Astrocyte of the spinal cord (primary cell): ENCODE results near the gene CCDC30.

Source experiments
- DNase-seq: peaks from one replicate; pipeline ENCODE4 v3.0.0; 2011; ENCODE audit warnings: low read depth, low spot score
- H3K4me3 ChIP-seq: 2 replicates; pipeline ENCODE4 v1.5.1; 2011; ENCODE audit warnings: low read depth, mild to moderate bottlenecking, low read length, moderate library complexity
- in situ Hi-C: cut with HindIII; loops from 2 replicates; pipeline ENCODE4 v1.10.0; 2017; ENCODE audit warnings: low sequenced_read_pairs
- TF ChIP-seq, protein P1 (sequence below): IDR thresholded peaks from 2 replicates; pipeline ENCODE4 v1.5.1; 2012; ENCODE audit warnings: low read depth, mild to moderate bottlenecking, low read length, inconsistent platforms

The CCDC30 gene

DNA sequence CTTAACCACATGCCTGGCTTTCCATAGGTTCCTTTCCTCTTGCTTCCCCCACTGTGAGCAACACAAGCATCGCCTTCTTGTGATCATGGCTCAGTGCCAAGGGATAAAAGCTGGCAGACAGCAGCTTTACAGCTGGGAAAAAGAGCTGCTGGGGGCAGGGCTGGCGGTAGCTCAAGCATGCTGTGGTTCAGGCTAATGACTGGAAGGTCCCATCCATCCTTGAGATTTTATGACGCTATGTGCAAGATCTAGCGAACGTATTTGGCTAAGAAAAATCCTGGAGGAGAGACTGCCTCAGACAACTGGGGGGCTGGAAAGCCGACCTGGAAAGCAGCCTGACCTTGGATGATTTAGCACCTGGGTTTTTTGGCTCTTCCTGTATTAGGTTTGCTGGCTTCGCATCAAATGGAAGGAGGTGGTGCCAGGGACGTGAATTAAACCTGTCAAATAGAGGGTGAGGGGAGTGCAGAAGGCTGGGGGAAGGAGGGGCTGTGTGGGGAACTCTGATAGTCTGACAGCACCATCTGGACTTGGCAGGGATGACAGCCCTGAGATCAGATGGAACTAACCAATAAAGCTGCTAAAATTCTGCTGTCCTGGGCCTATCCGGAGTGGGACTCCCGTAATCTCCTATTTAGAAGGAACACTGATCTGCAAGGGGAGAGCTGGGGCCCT is 42.0 kb upstream of the CCDC30 start:
- DNase-seq, result peak; percentile 90
- TF ChIP-seq, protein P1, sequence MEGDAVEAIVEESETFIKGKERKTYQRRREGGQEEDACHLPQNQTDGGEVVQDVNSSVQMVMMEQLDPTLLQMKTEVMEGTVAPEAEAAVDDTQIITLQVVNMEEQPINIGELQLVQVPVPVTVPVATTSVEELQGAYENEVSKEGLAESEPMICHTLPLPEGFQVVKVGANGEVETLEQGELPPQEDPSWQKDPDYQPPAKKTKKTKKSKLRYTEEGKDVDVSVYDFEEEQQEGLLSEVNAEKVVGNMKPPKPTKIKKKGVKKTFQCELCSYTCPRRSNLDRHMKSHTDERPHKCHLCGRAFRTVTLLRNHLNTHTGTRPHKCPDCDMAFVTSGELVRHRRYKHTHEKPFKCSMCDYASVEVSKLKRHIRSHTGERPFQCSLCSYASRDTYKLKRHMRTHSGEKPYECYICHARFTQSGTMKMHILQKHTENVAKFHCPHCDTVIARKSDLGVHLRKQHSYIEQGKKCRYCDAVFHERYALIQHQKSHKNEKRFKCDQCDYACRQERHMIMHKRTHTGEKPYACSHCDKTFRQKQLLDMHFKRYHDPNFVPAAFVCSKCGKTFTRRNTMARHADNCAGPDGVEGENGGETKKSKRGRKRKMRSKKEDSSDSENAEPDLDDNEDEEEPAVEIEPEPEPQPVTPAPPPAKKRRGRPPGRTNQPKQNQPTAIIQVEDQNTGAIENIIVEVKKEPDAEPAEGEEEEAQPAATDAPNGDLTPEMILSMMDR, result no peak
- H3K4me3 ChIP-seq, result no peak overlapping the region
- in situ Hi-C loops, result no loop called here

- TF ChIP-seq, protein P1, result no peak
- DNase-seq, result no peak
- in situ Hi-C loops, result no loop called here
- H3K4me3 ChIP-seq, result no peak overlapping the region
Measured at GRCh38 chr1:42422737-42423136, 40.3 kb upstream of the CCDC30 start.

DNA sequence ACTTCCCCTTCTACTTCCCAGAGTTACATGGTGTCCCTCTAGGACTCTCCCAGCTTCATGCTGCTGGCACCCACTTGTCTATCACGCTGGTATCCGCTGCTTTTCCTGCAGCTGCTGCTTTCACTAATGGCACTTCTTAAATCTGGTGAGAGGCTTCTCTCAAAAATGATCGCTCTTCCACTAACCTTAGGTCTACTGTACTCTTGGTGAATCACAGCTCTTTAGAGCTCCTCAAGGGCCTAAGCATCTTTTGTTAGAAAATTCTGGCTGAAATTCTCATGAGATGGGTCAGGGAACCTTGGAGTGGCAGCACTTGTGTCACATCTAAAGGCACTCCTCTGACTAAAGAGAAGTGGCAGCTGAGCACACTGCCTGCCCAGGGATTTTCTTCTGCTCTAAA is 39.4 kb upstream of the CCDC30 start:
- TF ChIP-seq, protein P1, result no peak
- in situ Hi-C loops, result no loop called here
- no peak for DNase-seq
- no peak overlapping the region for H3K4me3 ChIP-seq

DNA sequence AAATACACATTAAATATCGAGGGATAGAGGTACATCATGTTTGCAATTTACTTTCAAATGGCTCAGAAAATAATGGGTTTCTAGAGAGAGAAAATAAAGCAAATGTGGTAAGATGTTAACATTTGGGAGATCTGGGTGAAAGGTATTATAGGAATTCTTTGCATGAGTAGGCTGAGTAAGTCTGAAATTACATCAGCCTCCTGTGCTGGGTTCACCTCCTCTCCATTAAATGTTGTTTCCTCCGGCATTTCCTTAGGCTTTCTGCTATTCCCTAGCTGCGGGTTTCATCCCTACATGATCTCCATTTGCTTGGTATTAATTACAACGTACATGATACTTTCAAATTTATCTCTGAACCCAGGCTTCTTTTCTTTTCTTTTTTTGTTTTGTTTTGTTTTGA is 38.9 kb upstream of the CCDC30 start:
- in situ Hi-C loops, result no loop called here
- DNase-seq, result no peak
- TF ChIP-seq, protein P1, result no peak
- no peak overlapping the region for H3K4me3 ChIP-seq

GRCh38 chr1:42427240-42427639 is 35.8 kb upstream of the CCDC30 start:
- TF ChIP-seq, protein P1, result no peak
- no peak overlapping the region for H3K4me3 ChIP-seq
- DNase-seq, result no peak
- in situ Hi-C loops, result no loop called here

DNA sequence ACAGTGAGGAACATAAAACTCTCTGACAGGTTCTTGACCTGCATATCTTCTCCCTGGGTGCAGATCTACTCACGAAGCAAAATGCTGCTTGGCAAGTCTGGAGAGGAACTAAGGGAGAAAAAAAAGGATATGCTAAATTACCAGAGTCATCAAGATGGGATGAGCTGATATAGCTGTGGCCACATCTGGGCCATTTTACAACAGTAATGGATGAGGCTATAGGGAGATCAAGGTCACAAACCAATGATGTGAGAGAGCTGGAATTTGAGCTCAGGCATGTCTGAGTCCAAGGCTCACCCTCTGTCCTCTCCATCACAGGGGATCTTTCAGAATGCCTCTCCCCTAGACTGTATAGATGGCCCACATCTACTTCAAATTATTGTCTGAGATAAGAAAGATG is 33.5 kb upstream of the CCDC30 start:
- TF ChIP-seq, protein P1, result no peak
- in situ Hi-C loops, result no loop called here
- H3K4me3 ChIP-seq, result no peak overlapping the region
- DNase-seq, result no peak
